Liver (tissue), 3 donors: ENCODE results near the gene MCF2.

ENCODE experiments used
- EGR1 ChIP-seq, 2 donors: IDR thresholded peaks; 2 replicates each; pipeline ENCODE4 v1.6.1; 2016 to 2018; ENCODE audit warnings: antibody characterized with exemption in 2 of 2, low read depth in 2 of 2
- FOXA1 ChIP-seq: IDR thresholded peaks from 2 replicates; pipeline ENCODE4 v1.6.1; 2016; ENCODE audit warnings: antibody characterized with exemption
- GABPA ChIP-seq, 2 donors: IDR thresholded peaks in 1 of 2; conservative IDR thresholded peaks in 1 of 2; 2 replicates each; pipeline ENCODE4 v1.6.1; 2016; ENCODE audit warnings: antibody characterized with exemption in 2 of 2, mild to moderate bottlenecking in 1 of 2, moderate library complexity in 1 of 2
- JUND ChIP-seq, 2 donors: IDR thresholded peaks; 2 replicates each; pipeline ENCODE4 v1.6.1; 2016; ENCODE audit warnings: antibody characterized with exemption in 2 of 2
- RAD21 ChIP-seq, 2 donors: IDR thresholded peaks; 2 replicates each; pipeline ENCODE4 v1.6.1; 2016; ENCODE audit warnings: antibody characterized with exemption in 2 of 2, mild to moderate bottlenecking in 2 of 2
- REST ChIP-seq: IDR thresholded peaks from 2 replicates; pipeline ENCODE4 v1.6.1; 2016; ENCODE audit warnings: antibody characterized with exemption, mild to moderate bottlenecking
- SP1 ChIP-seq: IDR thresholded peaks from 2 replicates; pipeline ENCODE4 v1.6.1; 2018; ENCODE audit warnings: antibody characterized with exemption, mild to moderate bottlenecking
- TAF1 ChIP-seq: conservative IDR thresholded peaks from 2 replicates; pipeline ENCODE4 v1.6.1; 2016; ENCODE audit warnings: antibody characterized with exemption, mild to moderate bottlenecking
- YY1 ChIP-seq: IDR thresholded peaks from 2 replicates; pipeline ENCODE4 v1.6.1; 2016; ENCODE audit warnings: antibody characterized with exemption, mild to moderate bottlenecking
- ZBTB33 ChIP-seq: IDR thresholded peaks from 2 replicates; pipeline ENCODE4 v1.6.1; 2016; ENCODE audit warnings: antibody characterized with exemption
- TF ChIP-seq, protein P1 (sequence below): fragments of 150-350 bp; IDR thresholded peaks from 2 replicates; pipeline ENCODE4 v1.5.1; 2017; ENCODE audit warnings: improper control_type of control experiment, low read depth, low read length; ENCODE audit not compliant: missing input control
- TF ChIP-seq, protein P2 (sequence below): IDR thresholded peaks from 2 replicates; pipeline ENCODE4 v1.6.1; 2016; ENCODE audit warnings: antibody characterized with exemption
- TF ChIP-seq, protein P3 (sequence below): IDR thresholded peaks from 2 replicates; pipeline ENCODE4 v1.6.1; 2016; ENCODE audit warnings: antibody characterized with exemption
- donor health status: healthy.
- donor health status: healthy.

GRCh38 chrX:139692908-139693307 lies 15.1 kb downstream of the MCF2 start:
- TF ChIP-seq, protein P1, sequence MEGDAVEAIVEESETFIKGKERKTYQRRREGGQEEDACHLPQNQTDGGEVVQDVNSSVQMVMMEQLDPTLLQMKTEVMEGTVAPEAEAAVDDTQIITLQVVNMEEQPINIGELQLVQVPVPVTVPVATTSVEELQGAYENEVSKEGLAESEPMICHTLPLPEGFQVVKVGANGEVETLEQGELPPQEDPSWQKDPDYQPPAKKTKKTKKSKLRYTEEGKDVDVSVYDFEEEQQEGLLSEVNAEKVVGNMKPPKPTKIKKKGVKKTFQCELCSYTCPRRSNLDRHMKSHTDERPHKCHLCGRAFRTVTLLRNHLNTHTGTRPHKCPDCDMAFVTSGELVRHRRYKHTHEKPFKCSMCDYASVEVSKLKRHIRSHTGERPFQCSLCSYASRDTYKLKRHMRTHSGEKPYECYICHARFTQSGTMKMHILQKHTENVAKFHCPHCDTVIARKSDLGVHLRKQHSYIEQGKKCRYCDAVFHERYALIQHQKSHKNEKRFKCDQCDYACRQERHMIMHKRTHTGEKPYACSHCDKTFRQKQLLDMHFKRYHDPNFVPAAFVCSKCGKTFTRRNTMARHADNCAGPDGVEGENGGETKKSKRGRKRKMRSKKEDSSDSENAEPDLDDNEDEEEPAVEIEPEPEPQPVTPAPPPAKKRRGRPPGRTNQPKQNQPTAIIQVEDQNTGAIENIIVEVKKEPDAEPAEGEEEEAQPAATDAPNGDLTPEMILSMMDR, result no peak
- no peak for TF ChIP-seq REST
- no peak for TF ChIP-seq RAD21 (IDR thresholded peaks at IDR 0.05)
- TF ChIP-seq SP1, result no peak
- no peak for TF ChIP-seq GABPA (IDR thresholded peaks at IDR 0.05 in 1 of 2, conservative IDR thresholded peaks at IDR 0.05 in 1 of 2)
- TF ChIP-seq EGR1 (IDR thresholded peaks at IDR 0.05; ENCODE audit: low read depth in 2 of 2), result no peak
- TF ChIP-seq, protein P2, sequence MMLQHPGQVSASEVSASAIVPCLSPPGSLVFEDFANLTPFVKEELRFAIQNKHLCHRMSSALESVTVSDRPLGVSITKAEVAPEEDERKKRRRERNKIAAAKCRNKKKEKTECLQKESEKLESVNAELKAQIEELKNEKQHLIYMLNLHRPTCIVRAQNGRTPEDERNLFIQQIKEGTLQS, result no peak
- TF ChIP-seq TAF1, result no peak
- no peak for TF ChIP-seq FOXA1
- no peak for TF ChIP-seq JUND (IDR thresholded peaks at IDR 0.05)
- TF ChIP-seq, protein P3, sequence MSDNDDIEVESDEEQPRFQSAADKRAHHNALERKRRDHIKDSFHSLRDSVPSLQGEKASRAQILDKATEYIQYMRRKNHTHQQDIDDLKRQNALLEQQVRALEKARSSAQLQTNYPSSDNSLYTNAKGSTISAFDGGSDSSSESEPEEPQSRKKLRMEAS, result no peak
- no peak for TF ChIP-seq ZBTB33
- no peak for TF ChIP-seq YY1
